ENCODE data around the gene CTDSPL. TPM values are rescaled to one million over a fixed set of nuclear protein-coding genes. Genes with fewer than 3 reads are reported as not detected.

CTDSPL gene
- total and polyA plus RNA-seq, 2 donors from 2014 or later = 55.9 to 78.3 TPM

- Histone ChIP-seq H3K36me3 (ENCODE audit: control insufficient read depth in 2 of 3, insufficient read depth in 3 of 3, low read length in 3 of 3) (peaks cover 0 to 21% (median 13%) of the 10 kb centered on the region in 3 donors), H3K4me1 (ENCODE audit: control insufficient read depth in 2 of 3, insufficient read depth in 2 of 3, low read depth in 1 of 3, low read length in 3 of 3) (peaks cover 6 to 34% (median 29%) of the 10 kb centered on the region in 3 donors), H3K4me3 (ENCODE audit: low read length in 3 of 3) (no peak overlapping the region), H3K27me3 (ENCODE audit: control insufficient read depth, insufficient read depth, low read length) (no peaks in the 10 kb centered on the region), H3K9me3 (ENCODE audit: control insufficient read depth in 2 of 3, insufficient read depth in 1 of 3, low read length in 3 of 3) (no peaks in the 10 kb centered on the region), H3K27ac (ENCODE audit: low read depth in 2 of 2, low read length in 2 of 2) (peak overlapping the region in 1 of 2 donors; percentile 45), H3K9ac (ENCODE audit: low read length in 3 of 3) (no peak overlapping the region)
- no peak for TF ChIP-seq CTCF (IDR thresholded peaks at IDR 0.05; ENCODE audit: borderline replicate concordance, extremely low read depth, insufficient read depth)
- intact Hi-C loops (cut with DNase I) = loop anchor here (10.0 kb wide), 1 partner anchor 114 kb away; no protein-coding TSS in a partner anchor
- DNase-seq (no peak), FAIRE-seq (no peak)
Measured at GRCh38 chr3:37968813-37969595, 107.3 kb downstream of the CTDSPL start.

- no peak for TF ChIP-seq CTCF (IDR thresholded peaks at IDR 0.05; ENCODE audit: borderline replicate concordance, extremely low read depth, insufficient read depth)
- H3K27me3 ChIP-seq (ENCODE audit: control insufficient read depth, insufficient read depth, low read length) = no peaks in the 10 kb centered on the region
- peak overlapping the region in 1 of 2 donors; percentile 24 for H3K27ac ChIP-seq (ENCODE audit: low read depth in 2 of 2, low read length in 2 of 2)
- H3K9me3 ChIP-seq (ENCODE audit: control insufficient read depth in 2 of 3, insufficient read depth in 1 of 3, low read length in 3 of 3) = no peaks in the 10 kb centered on the region
- no peak for DNase-seq
- H3K36me3 ChIP-seq (ENCODE audit: control insufficient read depth in 2 of 3, insufficient read depth in 3 of 3, low read length in 3 of 3) = peaks cover 0 to 21% (median 16%) of the 10 kb centered on the region in 3 donors
- no peak for FAIRE-seq
- H3K4me1 ChIP-seq (ENCODE audit: control insufficient read depth in 2 of 3, insufficient read depth in 2 of 3, low read depth in 1 of 3, low read length in 3 of 3) = peaks cover 6 to 34% (median 29%) of the 10 kb centered on the region in 3 donors
- no peak overlapping the region for H3K9ac ChIP-seq (ENCODE audit: low read length in 3 of 3)
- no peak overlapping the region for H3K4me3 ChIP-seq (ENCODE audit: low read length in 3 of 3)
- intact Hi-C loops (cut with DNase I) = loop anchor here (10.0 kb wide), 1 partner anchor 115 kb away; no protein-coding TSS in a partner anchor
Measured at GRCh38 chr3:37969596-37970100, 108.0 kb downstream of the CTDSPL start.

GRCh38 chr3:37970802-37971201 is 109.1 kb downstream of the CTDSPL start:
- Histone ChIP-seq H3K27ac (ENCODE audit: low read depth in 2 of 2, low read length in 2 of 2) (no peak overlapping the region), H3K4me3 (ENCODE audit: low read length in 3 of 3) (no peak overlapping the region), H3K9ac (ENCODE audit: low read length in 3 of 3) (no peak overlapping the region), H3K9me3 (ENCODE audit: control insufficient read depth in 2 of 3, insufficient read depth in 1 of 3, low read length in 3 of 3) (no peaks in the 10 kb centered on the region), H3K36me3 (ENCODE audit: control insufficient read depth in 2 of 3, insufficient read depth in 3 of 3, low read length in 3 of 3) (peaks cover 0 to 25% (median 18%) of the 10 kb centered on the region in 3 donors), H3K4me1 (ENCODE audit: control insufficient read depth in 2 of 3, insufficient read depth in 2 of 3, low read depth in 1 of 3, low read length in 3 of 3) (peaks cover 0 to 26% (median 19%) of the 10 kb centered on the region in 3 donors), H3K27me3 (ENCODE audit: control insufficient read depth, insufficient read depth, low read length) (no peaks in the 10 kb centered on the region)
- no peak for DNase-seq
- no peak for FAIRE-seq
- intact Hi-C loops (cut with DNase I) = no loop called here
- TF ChIP-seq CTCF (IDR thresholded peaks at IDR 0.05; ENCODE audit: borderline replicate concordance, extremely low read depth, insufficient read depth) = no peak

Measured in kidney (tissue), 14 donors.